ENCODE data around the gene ANP32E.
A peak's percentile ranks its signal among the peaks of the same experiment; 100 is the strongest.
"Not testable (repeated sequence)": the region's sequence is repeated elsewhere in the genome, so short reads cannot be mapped to it uniquely, and the experiment has no call there.

Gene ANP32E

GRCh38 chr1:150256554-150257341 is 20.8 kb upstream of the ANP32E start:
- DNase-seq: no peak

- DNase-seq: no peak
These were observed 20.3 kb upstream of the ANP32E start for GRCh38 chr1:150256198-150256553.

- DNase-seq: peak in 1 of 2 experiments; percentile 12
These were observed 14.0 kb upstream of the ANP32E start for GRCh38 chr1:150249936-150250335.

- DNase-seq: no peak
These were observed 7.1 kb upstream of the ANP32E start for GRCh38 chr1:150243003-150243402.

GRCh38 chr1:150237746-150238145 is 1.8 kb upstream of the ANP32E start:
- DNase-seq: no peak

GRCh38 chr1:150237176-150237575 is 1.3 kb upstream of the ANP32E start:
- not testable (repeated sequence) for DNase-seq

GRCh38 chr1:150236614-150237100 is 745 bp upstream of the ANP32E start:
- no peak for DNase-seq

- DNase-seq: no peak
These were observed 539 bp downstream of the ANP32E start for GRCh38 chr1:150235294-150235851.

- DNase-seq: peak; percentile 77 to 94
These were observed 1.2 kb downstream of the ANP32E start for GRCh38 chr1:150234566-150235293.

- DNase-seq: no peak
These were observed 1.7 kb downstream of the ANP32E start for GRCh38 chr1:150234309-150234565.

GRCh38 chr1:150233359-150234308 is 2.3 kb downstream of the ANP32E start:
- DNase-seq: peak; percentile 49 to 56

GRCh38 chr1:150232921-150233320 is 3.0 kb downstream of the ANP32E start:
- DNase-seq: not testable (repeated sequence)

GRCh38 chr1:150228246-150228645 is 7.7 kb downstream of the ANP32E start:
- DNase-seq: not testable (repeated sequence)

GRCh38 chr1:150227228-150227627 is 8.7 kb downstream of the ANP32E start:
- no peak for DNase-seq

- no peak for DNase-seq
These were observed 9.4 kb downstream of the ANP32E start for GRCh38 chr1:150226486-150226885.

- DNase-seq: no peak
These were observed 10.4 kb downstream of the ANP32E start for GRCh38 chr1:150225546-150225945.

- DNase-seq: no peak
These were observed 10.9 kb downstream of the ANP32E start for GRCh38 chr1:150224983-150225382.

- peak; percentile 10 to 58 for DNase-seq
These were observed 14.4 kb downstream of the ANP32E start for GRCh38 chr1:150221552-150221951.

- DNase-seq: not testable (repeated sequence)
These were observed 20.1 kb downstream of the ANP32E start for GRCh38 chr1:150215855-150216254.

- not testable (repeated sequence) for DNase-seq
These were observed 21.7 kb downstream of the ANP32E start for GRCh38 chr1:150214099-150214756.

- DNase-seq: peak; percentile 96 to 97
These were observed 22.5 kb downstream of the ANP32E start for GRCh38 chr1:150213170-150214098.
